HG02943 (cell line): Measurements from ENCODE around the gene PFDN4.
A peak's percentile ranks its signal among the peaks of the same experiment; 100 is the strongest.

ENCODE experiments used
- ATAC-seq: cut with Tn5 transposase; IDR thresholded peaks from one replicate; pipeline ENCODE4 v1.9.1; 2021; ENCODE audit warnings: mild to moderate bottlenecking, low read depth, moderate library complexity; ENCODE audit not compliant: unreplicated experiment

PFDN4 gene

DNA sequence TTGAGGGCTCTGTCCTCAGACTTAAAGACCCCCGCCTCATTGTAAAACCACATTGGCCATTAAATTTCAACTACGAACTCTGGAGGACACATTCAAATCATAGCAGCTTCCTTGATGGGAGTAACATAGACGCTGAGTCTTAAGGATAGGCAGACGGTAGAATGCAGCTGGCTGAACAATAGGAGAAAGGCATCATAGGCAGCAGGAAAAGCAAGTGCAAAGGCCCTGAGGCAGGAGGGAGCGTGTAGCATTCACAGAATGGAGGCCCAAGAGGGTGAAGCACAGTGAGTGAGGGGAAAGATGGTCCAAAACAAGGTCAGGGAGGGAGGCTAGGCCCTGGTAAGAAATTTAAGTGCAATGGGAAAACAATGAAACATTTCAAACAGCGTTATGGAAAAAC lies 8.6 kb upstream of the PFDN4 start:
- no peak for ATAC-seq

GRCh38 chr20:54199721-54200176 lies 8.1 kb upstream of the PFDN4 start:
- no peak for ATAC-seq

GRCh38 chr20:54200487-54201267 lies 7.2 kb upstream of the PFDN4 start:
- ATAC-seq, result no peak

DNA sequence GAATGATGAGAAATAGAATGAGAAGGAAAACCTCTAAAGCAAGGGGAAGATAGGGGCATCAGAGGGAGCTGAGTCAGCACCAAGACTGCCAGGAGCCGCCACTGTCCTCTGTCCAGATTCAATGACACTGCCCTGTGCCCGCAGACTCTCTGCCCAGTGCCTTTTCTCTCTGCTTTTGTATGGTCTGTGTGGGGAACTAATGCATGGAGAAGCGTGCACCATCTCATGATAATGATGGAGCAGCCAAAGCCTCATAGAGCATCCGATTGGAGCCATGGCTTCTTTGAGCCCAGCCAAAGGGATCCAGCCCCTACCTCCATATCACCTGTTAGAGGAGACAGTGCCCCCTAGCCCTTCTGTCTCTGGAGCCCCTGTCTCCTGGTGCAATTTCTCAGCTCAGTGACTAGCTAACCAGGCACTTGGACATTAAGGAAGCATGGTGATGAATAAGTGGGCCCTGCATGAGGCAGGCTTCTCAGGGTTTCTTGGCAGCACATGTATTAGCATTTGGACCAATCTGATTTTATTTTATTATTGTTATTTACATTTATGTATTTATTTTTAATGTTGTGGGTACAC lies 6.5 kb upstream of the PFDN4 start:
- no peak for ATAC-seq

- no peak for ATAC-seq
Observed at GRCh38 chr20:54203281-54203680, 4.6 kb upstream of the PFDN4 start.

DNA sequence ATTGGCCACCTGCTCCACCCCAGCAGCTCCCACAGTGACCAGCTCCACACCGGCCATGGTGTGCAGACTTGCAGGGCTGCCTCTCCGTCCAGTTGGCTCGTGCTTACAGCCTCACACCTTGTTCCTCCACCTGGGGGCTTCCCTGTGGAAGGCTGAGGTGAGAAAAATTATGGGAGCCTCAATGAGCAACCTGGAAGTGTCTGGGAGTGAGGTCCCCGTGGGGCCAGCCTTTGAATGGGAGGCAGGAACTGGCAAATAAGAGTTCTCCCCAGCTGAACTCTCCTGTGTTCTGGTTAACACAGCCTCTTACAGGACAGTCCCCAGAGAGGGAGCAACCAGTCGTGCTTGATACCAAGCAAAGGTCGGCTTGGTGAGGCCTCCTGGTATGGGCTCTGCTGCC lies 3.8 kb upstream of the PFDN4 start:
- ATAC-seq, result no peak

GRCh38 chr20:54204481-54204880 lies 3.4 kb upstream of the PFDN4 start:
- no peak for ATAC-seq

GRCh38 chr20:54205450-54205849 lies 2.4 kb upstream of the PFDN4 start:
- ATAC-seq, result no peak

- no peak for ATAC-seq
Observed at GRCh38 chr20:54207053-54207742, 689 bp upstream of the PFDN4 start.

DNA sequence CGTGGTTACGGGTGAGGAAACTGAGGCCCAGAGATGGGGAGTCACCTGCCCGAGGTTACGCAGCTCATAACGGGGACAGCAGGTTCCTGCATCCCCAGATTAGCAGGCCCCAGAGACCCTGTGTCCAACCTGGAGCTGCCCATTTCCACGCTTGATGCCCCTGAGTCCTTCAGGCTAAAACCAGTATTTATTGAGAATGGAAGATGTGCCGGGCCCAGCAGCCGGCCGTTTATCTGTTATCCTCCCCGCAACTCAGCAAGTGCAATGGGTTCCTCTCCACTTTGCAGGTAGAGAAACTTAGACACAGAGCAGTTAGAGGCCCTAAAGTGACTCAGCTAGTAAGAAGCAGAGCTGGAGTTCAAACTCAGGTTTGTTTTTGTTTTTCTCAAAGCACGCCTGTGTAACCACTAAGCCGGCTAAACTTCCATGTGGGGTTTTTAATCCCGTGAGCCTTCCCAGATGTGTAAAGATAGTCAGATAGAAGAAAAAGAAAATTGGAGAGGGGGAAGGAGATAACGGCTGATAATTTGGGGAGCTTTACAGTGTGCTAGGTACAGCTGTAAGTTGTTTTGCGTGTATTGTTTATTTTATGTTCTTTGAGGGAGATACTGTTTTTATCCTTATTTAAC lies 775 bp downstream of the PFDN4 start:
- peak; percentile 18 for ATAC-seq

- no peak for ATAC-seq
Observed at GRCh38 chr20:54209216-54209813, 1.4 kb downstream of the PFDN4 start.

- no peak for ATAC-seq
Observed at GRCh38 chr20:54212226-54212625, 4.3 kb downstream of the PFDN4 start.

DNA sequence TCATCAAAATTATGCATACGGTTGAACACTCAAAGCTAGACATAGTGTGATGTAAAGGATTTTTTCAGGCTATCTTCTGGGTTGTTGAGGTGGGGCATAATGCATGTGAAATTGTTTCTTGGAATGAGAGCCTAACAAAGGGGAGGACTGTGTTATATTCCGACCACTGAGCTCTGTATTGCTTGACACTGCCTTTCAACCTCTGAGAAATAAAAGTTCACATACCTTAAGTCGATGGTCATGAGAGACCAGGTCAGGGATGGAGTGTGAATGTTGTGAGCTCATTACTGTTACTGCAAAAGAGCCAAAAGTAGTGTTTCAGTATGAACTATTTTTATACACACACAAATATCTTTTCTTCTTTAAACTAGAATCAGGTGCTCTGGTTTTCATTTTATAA lies 5.0 kb downstream of the PFDN4 start:
- ATAC-seq, result no peak

GRCh38 chr20:54214566-54214965 lies 6.7 kb downstream of the PFDN4 start:
- no peak for ATAC-seq

GRCh38 chr20:54215157-54215789 lies 7.4 kb downstream of the PFDN4 start:
- no peak for ATAC-seq

DNA sequence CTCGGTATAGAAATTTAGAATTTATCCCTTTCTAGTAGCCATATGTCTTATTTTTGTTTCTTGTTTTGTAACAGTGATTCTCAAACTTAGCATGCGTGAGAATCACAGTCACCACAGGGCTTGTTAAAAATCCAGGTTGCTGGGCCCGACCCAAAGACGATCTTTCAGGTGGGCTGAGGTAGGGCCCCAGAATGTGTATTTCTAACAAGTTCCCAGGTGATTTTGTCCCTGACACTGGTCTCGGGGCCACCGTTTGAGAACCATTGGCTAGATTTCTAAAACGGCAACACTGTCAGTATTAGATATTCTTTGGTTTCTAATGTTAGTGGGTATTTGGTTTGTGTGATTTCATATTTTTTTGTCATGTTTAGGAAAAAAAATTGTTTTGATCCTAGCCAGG lies 9.9 kb downstream of the PFDN4 start:
- ATAC-seq, result no peak

- ATAC-seq, result no peak
Observed at GRCh38 chr20:54218470-54218869, 10.6 kb downstream of the PFDN4 start.

GRCh38 chr20:54219751-54220426 lies 12.0 kb downstream of the PFDN4 start:
- ATAC-seq, result no peak

GRCh38 chr20:54220722-54221121 lies 12.8 kb downstream of the PFDN4 start:
- ATAC-seq, result no peak

- ATAC-seq, result no peak
Observed at GRCh38 chr20:54221353-54221752, 13.5 kb downstream of the PFDN4 start.
